Pancreas (tissue), 10 donors: ENCODE results near the gene ANKRD44. TPM values are rescaled to one million over a fixed set of nuclear protein-coding genes. Genes with fewer than 3 reads are reported as not detected.

Experiments
- ATAC-seq, 4 donors: fragments of 200-7000 bp; cut with Tn5 transposase; one replicate each; pipeline versions ENCODE4 v1.8.0 to v1.9.1; 2020; ENCODE audit warnings: mild to moderate bottlenecking in 4 of 4, moderate library complexity in 4 of 4
- DNase-seq, 6 donors: peaks; one replicate each; pipeline ENCODE4 v3.0.0-alpha.2; 2020
- FAIRE-seq: peaks from 2 replicates; lab custom pipeline; 2012; peaks lifted over from hg19 to GRCh38; lab: Jason Lieb, UNC
- H3K27ac ChIP-seq, 4 donors: fragments of 200-600 bp; sonication (generic); 1 replicate in 3 of 4; 2 replicates in 1 of 4; pipeline versions ENCODE4 v1.5.0 to v1.8.0; 2020
- H3K27me3 ChIP-seq, 4 donors: fragments of 200-600 bp; one replicate each; pipeline ENCODE4 v1.8.0; 2021
- H3K36me3 ChIP-seq, 3 donors: fragments of 200-600 bp; sonication (generic) in 1 of 3; one replicate each; pipeline versions ENCODE4 v1.5.0 to v1.8.0; 2020 to 2021
- H3K4me1 ChIP-seq, 3 donors: fragments of 200-600 bp; one replicate each; pipeline ENCODE4 v1.8.0; 2021
- H3K4me3 ChIP-seq, 4 donors: fragments of 200-600 bp; sonication (generic) in 2 of 4; one replicate each; pipeline versions ENCODE4 v1.5.0 to v1.8.0; 2020 to 2021
- H3K9me3 ChIP-seq, 4 donors: fragments of 200-600 bp; one replicate each; pipeline ENCODE4 v1.8.0; 2021
- WGBS, 2 donors: extraction: QIAGEN DNeasy Blood & Tissue Kit; methylation state at CpG; one replicate each; pipeline ENCODE4 v1.1.7; 2013; 5-methylcytosine and 5-hydroxymethylcytosine counted together
- intact Hi-C, 3 donors: fragments of 100-400 bp; cut with DNase I; formaldehyde crosslinking; loops; one replicate each; pipeline versions ENCODE4 v1.11.1 to v1.14.2; 2022
- polyA plus RNA-seq, 2 donors: library from polyadenylated mRNA; stranded (reverse); fragments of 200-250 nt; gene quantifications; one replicate each; pipeline ENCODE4 v1.2.3, GENCODE V29; 2013
- total RNA-seq, 6 donors: library from RNA; stranded (reverse); fragmentation: NEBNext Ultra II Directional in 4 of 6; extraction: Animal tissue kit (Norgen Biotek cat#: 25700) in 4 of 6; gene quantifications; one replicate each; pipeline versions ENCODE4 v1.2.1 to v1.2.4, GENCODE V29; 2021 to 2023
- TF ChIP-seq, protein P1 (sequence below), 4 donors: fragments of 200-600 bp; sonication (generic) in 3 of 4; IDR thresholded peaks; one replicate each; pipeline versions ENCODE4 v1.5.0 to v1.8.0; 2021; ENCODE audit warnings: antibody characterized with exemption in 4 of 4
- donor health status: healthy with polysubstance abuse.
- donor health status: DM: no; HTN: no; CAD: no; lungs with moderate emphysema.
- donor health status: DM: no; HTN: no; CAD: no.
- donor health status: control.
- donor health status: control.
- donor health status: Bipolar disorder and iron deficiency.
- donor health status: DM: yes; HTN: yes; CAD: no.
- donor health status: DM: no; HTN: no; CAD: no.
- donor health status: DM: no; HTN: no; CAD: no.
- donor health status: DM: yes; HTN: yes; CAD: no.

Gene ANKRD44
- total and polyA plus RNA-seq, 8 donors: 1.9 to 12.5 (median 7.7) TPM

- DNase-seq (peak in 1 of 6 donors; percentile 27), ATAC-seq (peak in 1 of 4 donors; percentile 37), FAIRE-seq (no peak)
- Histone ChIP-seq H3K4me3 (no peak overlapping the region), H3K9me3 (no peaks in the 10 kb centered on the region), H3K4me1 (peaks cover 0 to 1% (median 0%) of the 10 kb centered on the region in 3 donors), H3K36me3 (no peaks in the 10 kb centered on the region), H3K27me3 (no peaks in the 10 kb centered on the region), H3K27ac (no peak overlapping the region)
- 68 to 70% methylated on average over 12 of the region's 12 CpGs for WGBS, 2 donors
- intact Hi-C loops: no loop called here
- TF ChIP-seq, protein P1, sequence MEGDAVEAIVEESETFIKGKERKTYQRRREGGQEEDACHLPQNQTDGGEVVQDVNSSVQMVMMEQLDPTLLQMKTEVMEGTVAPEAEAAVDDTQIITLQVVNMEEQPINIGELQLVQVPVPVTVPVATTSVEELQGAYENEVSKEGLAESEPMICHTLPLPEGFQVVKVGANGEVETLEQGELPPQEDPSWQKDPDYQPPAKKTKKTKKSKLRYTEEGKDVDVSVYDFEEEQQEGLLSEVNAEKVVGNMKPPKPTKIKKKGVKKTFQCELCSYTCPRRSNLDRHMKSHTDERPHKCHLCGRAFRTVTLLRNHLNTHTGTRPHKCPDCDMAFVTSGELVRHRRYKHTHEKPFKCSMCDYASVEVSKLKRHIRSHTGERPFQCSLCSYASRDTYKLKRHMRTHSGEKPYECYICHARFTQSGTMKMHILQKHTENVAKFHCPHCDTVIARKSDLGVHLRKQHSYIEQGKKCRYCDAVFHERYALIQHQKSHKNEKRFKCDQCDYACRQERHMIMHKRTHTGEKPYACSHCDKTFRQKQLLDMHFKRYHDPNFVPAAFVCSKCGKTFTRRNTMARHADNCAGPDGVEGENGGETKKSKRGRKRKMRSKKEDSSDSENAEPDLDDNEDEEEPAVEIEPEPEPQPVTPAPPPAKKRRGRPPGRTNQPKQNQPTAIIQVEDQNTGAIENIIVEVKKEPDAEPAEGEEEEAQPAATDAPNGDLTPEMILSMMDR (IDR thresholded peaks at IDR 0.05): no peak
Measured at GRCh38 chr2:197179744-197180498, 130.7 kb downstream of the ANKRD44 start.

GRCh38 chr2:197176522-197176921 is 134.1 kb downstream of the ANKRD44 start:
- Histone ChIP-seq H3K9me3 (no peaks in the 10 kb centered on the region), H3K4me1 (no peaks in the 10 kb centered on the region), H3K27me3 (no peaks in the 10 kb centered on the region), H3K27ac (no peak overlapping the region), H3K4me3 (no peak overlapping the region), H3K36me3 (no peaks in the 10 kb centered on the region)
- no peak for DNase-seq
- no peak for ATAC-seq
- TF ChIP-seq, protein P1 (IDR thresholded peaks at IDR 0.05): no peak
- intact Hi-C loops: no loop called here
- WGBS, 2 donors: 0% methylated on average over 1 of the region's 1 CpG
- FAIRE-seq: no peak

- TF ChIP-seq, protein P1 (IDR thresholded peaks at IDR 0.05): no peak
- Histone ChIP-seq H3K27ac (no peak overlapping the region), H3K27me3 (no peaks in the 10 kb centered on the region), H3K36me3 (no peaks in the 10 kb centered on the region), H3K9me3 (no peaks in the 10 kb centered on the region), H3K4me1 (no peaks in the 10 kb centered on the region), H3K4me3 (no peak overlapping the region)
- ATAC-seq (peak in 3 of 4 donors; percentile 31 to 59 (median 57)), DNase-seq (no peak), FAIRE-seq (no peak)
- WGBS, 2 donors: 36 to 75% methylated on average over 2 of the region's 2 CpGs
- intact Hi-C loops: no loop called here
Measured at GRCh38 chr2:197174539-197175094, 136.0 kb downstream of the ANKRD44 start.

- H3K27ac ChIP-seq: no peak overlapping the region
- no peaks in the 10 kb centered on the region for H3K9me3 ChIP-seq
- intact Hi-C loops: no loop called here
- no peaks in the 10 kb centered on the region for H3K36me3 ChIP-seq
- WGBS, 2 donors: 92 to 97% methylated on average over 4 of the region's 4 CpGs
- no peak for ATAC-seq
- no peaks in the 10 kb centered on the region for H3K27me3 ChIP-seq
- no peak for DNase-seq
- no peak overlapping the region for H3K4me3 ChIP-seq
- TF ChIP-seq, protein P1 (IDR thresholded peaks at IDR 0.05): no peak
- no peak for FAIRE-seq
- H3K4me1 ChIP-seq: no peaks in the 10 kb centered on the region
Measured at GRCh38 chr2:197171582-197171981, 139.0 kb downstream of the ANKRD44 start.

- no peak for ATAC-seq
- Histone ChIP-seq H3K4me3 (no peak overlapping the region), H3K27me3 (no peaks in the 10 kb centered on the region), H3K9me3 (no peaks in the 10 kb centered on the region), H3K4me1 (no peaks in the 10 kb centered on the region), H3K27ac (no peak overlapping the region), H3K36me3 (no peaks in the 10 kb centered on the region)
- intact Hi-C loops: no loop called here
- TF ChIP-seq, protein P1 (IDR thresholded peaks at IDR 0.05): no peak
- 24 to 26% methylated on average over 1 of the region's 1 CpG for WGBS, 2 donors
- DNase-seq: no peak
- FAIRE-seq: no peak
Measured at GRCh38 chr2:197170208-197170607, 140.4 kb downstream of the ANKRD44 start.
